ENCODE measurements around the gene GNAL.

DNA sequence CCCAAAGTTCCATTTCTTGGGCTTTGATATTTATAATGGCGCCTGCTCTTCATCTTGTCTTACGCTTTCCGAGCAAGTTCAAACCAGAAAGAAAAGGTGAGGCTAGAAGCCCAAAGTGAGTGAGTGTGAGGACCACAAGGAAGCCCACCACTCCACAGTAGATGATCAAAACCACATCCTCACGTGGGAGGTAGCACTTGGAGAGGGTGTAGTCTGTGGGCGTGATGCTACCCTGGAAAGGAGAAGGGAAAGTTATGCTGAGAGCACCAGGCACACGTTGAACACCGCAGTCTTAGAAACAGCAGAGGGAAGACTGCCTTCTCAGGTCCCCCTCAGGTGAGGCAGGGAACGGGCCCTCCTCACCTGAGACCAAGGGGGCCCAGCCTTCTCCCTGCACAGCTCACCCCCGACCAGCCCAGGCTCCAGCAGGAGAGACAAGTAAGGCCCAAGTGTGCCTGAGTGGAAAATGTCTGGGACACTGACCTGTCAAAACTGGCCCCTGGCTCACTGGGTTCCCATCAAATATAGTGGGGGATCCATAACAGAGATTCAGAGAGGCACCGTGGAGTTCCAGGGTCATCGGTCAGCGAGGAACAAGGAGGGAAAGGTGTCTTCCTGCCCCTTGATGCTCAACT, 195.4 kb downstream of the GNAL start:
- TF ChIP-seq, protein P1, sequence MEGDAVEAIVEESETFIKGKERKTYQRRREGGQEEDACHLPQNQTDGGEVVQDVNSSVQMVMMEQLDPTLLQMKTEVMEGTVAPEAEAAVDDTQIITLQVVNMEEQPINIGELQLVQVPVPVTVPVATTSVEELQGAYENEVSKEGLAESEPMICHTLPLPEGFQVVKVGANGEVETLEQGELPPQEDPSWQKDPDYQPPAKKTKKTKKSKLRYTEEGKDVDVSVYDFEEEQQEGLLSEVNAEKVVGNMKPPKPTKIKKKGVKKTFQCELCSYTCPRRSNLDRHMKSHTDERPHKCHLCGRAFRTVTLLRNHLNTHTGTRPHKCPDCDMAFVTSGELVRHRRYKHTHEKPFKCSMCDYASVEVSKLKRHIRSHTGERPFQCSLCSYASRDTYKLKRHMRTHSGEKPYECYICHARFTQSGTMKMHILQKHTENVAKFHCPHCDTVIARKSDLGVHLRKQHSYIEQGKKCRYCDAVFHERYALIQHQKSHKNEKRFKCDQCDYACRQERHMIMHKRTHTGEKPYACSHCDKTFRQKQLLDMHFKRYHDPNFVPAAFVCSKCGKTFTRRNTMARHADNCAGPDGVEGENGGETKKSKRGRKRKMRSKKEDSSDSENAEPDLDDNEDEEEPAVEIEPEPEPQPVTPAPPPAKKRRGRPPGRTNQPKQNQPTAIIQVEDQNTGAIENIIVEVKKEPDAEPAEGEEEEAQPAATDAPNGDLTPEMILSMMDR (IDR thresholded peaks at IDR 0.05; ENCODE audit: insufficient read depth, low read length, poor library complexity, severe bottlenecking) = no peak
- no peak for TF ChIP-seq EZH2phosphoT487 (conservative IDR thresholded peaks at IDR 0.05; ENCODE audit: low read length)
